Neural progenitor cell (in vitro differentiated cells): ENCODE data around the gene ODC1.

ENCODE experiments used
- CTCF ChIP-seq: fragments of 200-600 bp; sonication (generic); IDR thresholded peaks from 2 replicates; pipeline ENCODE4 v1.5.1; 2017; ENCODE audit warnings: antibody characterized with exemption, mild to moderate bottlenecking
- EZH2 ChIP-seq: fragments of 200-600 bp; sonication (generic); IDR thresholded peaks from 2 replicates; pipeline ENCODE4 v1.6.1; 2017; ENCODE audit warnings: antibody characterized with exemption, mild to moderate bottlenecking, moderate library complexity

GRCh38 chr2:10433947-10434885 is 13.9 kb downstream of the ODC1 start:
- TF ChIP-seq EZH2 (no peak), CTCF (no peak)
